Stromal cell of bone marrow (primary cell): ENCODE results near the gene ARHGEF4.
"Not testable (repeated sequence)": the region's sequence is repeated elsewhere in the genome, so short reads cannot be mapped to it uniquely, and the experiment has no call there.

Experiments
- DNase-seq: peaks from one replicate; pipeline ENCODE4 v3.0.0-alpha.2; 2012; ENCODE audit warnings: low read depth

Gene ARHGEF4

GRCh38 chr2:131054488-131054887, 217.8 kb downstream of the ARHGEF4 start:
- DNase-seq = no peak

- no peak for DNase-seq
Observed at GRCh38 chr2:131055169-131056065, 218.7 kb downstream of the ARHGEF4 start.

GRCh38 chr2:131056204-131056931, 219.7 kb downstream of the ARHGEF4 start:
- DNase-seq = no peak

- no peak for DNase-seq
Observed at GRCh38 chr2:131056932-131057287, 220.2 kb downstream of the ARHGEF4 start.

GRCh38 chr2:131058214-131058843, 221.6 kb downstream of the ARHGEF4 start:
- no peak for DNase-seq

GRCh38 chr2:131058920-131059319, 222.2 kb downstream of the ARHGEF4 start:
- no peak for DNase-seq

GRCh38 chr2:131063501-131064283, 227.0 kb downstream of the ARHGEF4 start:
- DNase-seq = no peak

GRCh38 chr2:131064589-131065512, 228.1 kb downstream of the ARHGEF4 start:
- DNase-seq = no peak

GRCh38 chr2:131067465-131068125, 230.9 kb downstream of the ARHGEF4 start:
- no peak for DNase-seq

GRCh38 chr2:131068172-131068571, 231.5 kb downstream of the ARHGEF4 start:
- DNase-seq = not testable (repeated sequence)

GRCh38 chr2:131075578-131075977, 238.9 kb downstream of the ARHGEF4 start:
- not testable (repeated sequence) for DNase-seq

- DNase-seq = no peak
Observed at GRCh38 chr2:131076707-131077106, 240.0 kb downstream of the ARHGEF4 start.

- no peak for DNase-seq
Observed at GRCh38 chr2:131077182-131077846, 240.6 kb downstream of the ARHGEF4 start.

GRCh38 chr2:131077966-131078365, 241.3 kb downstream of the ARHGEF4 start:
- no peak for DNase-seq

GRCh38 chr2:131079931-131080330, 243.2 kb downstream of the ARHGEF4 start:
- DNase-seq = not testable (repeated sequence)

- no peak for DNase-seq
Observed at GRCh38 chr2:131081190-131081589, 244.5 kb downstream of the ARHGEF4 start.

- no peak for DNase-seq
Observed at GRCh38 chr2:131085646-131086045, 248.9 kb downstream of the ARHGEF4 start.

- DNase-seq = no peak
Observed at GRCh38 chr2:131092458-131093005, 255.8 kb downstream of the ARHGEF4 start.

- DNase-seq = peak; percentile 81
Observed at GRCh38 chr2:131093006-131093695, 256.4 kb downstream of the ARHGEF4 start, which contains the start of gene FAM168B. FAM168B (minus strand) TSS chr2:131093460; CDS start chr2:131082646, 10,814 bp downstream.
